SK-N-MC (cell line): ENCODE data around the gene PDE4B.

ENCODE experiments used
- DNase-seq: peaks from one replicate; pipeline ENCODE4 v3.0.0-alpha.2; 2011; ENCODE audit warnings: low read depth, low spot score
- H3K27ac ChIP-seq: fragments of 200-600 bp; sonication (generic); 2 replicates; pipeline ENCODE4 v1.5.1; 2016; ENCODE audit warnings: mixed run types
- H3K36me3 ChIP-seq: fragments of 200-600 bp; sonication (generic); 2 replicates; pipeline ENCODE4 v1.6.1; 2017; ENCODE audit warnings: antibody characterized with exemption, low read length, mixed read lengths; ENCODE audit not compliant: insufficient read depth
- H3K4me3 ChIP-seq: fragments of 200-600 bp; sonication (generic); 2 replicates; pipeline ENCODE4 v1.5.1; 2016
- H3K9ac ChIP-seq: fragments of 200-600 bp; sonication (generic); 2 replicates; pipeline ENCODE4 v1.8.0; 2017; ENCODE audit warnings: mixed run types, mixed read lengths; ENCODE audit not compliant: insufficient read length
- H3K9me3 ChIP-seq: fragments of 200-600 bp; sonication (generic); 2 replicates; pipeline ENCODE4 v1.6.1; 2017; ENCODE audit warnings: low read depth, mild to moderate bottlenecking, antibody characterized with exemption, low read length, moderate library complexity, mixed read lengths
- EZH2 ChIP-seq: fragments of 200-600 bp; sonication (generic); IDR thresholded peaks from one replicate; pipeline ENCODE4 v1.6.1; 2017; ENCODE audit warnings: antibody characterized with exemption
- FOXP2 ChIP-seq: optimal IDR thresholded peaks from 2 replicates; pipeline ENCODE3; 2011; ENCODE audit warnings: mild to moderate bottlenecking, moderate library complexity; ENCODE audit not compliant: insufficient read depth; ENCODE audit errors: extremely low read length, control extremely low read depth
- POLR2AphosphoS5 ChIP-seq: IDR thresholded peaks from 2 replicates; pipeline ENCODE4 v1.6.1; 2012; ENCODE audit warnings: mild to moderate bottlenecking, low read depth, low read length, borderline replicate concordance

PDE4B gene

DNA sequence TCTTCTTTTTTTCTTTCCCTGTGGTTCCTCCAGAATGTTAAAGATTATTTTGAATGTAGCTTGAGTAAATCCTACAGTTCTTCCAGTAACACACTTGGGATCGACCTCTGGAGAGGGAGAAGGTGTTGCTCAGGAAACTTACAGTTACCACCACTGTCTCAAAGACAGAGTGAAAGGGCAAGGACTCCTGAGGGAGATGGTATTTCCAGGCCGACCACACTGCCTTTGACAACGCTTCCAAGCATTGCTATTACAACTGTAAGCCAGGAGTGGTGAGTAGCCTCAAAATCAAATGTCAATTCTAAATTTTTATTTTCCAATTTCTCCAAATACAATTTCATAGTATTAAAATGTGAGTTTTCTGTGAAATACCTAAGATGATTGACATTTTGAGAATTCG, 125.9 kb downstream of the PDE4B start:
- TF ChIP-seq FOXP2 (no peak), POLR2AphosphoS5 (no peak), EZH2 (no peak)
- Histone ChIP-seq H3K36me3 (no peaks in the 10 kb centered on the region), H3K4me3 (no peak overlapping the region), H3K9me3 (no peaks in the 10 kb centered on the region), H3K9ac (no peak overlapping the region), H3K27ac (no peak overlapping the region)
- no peak for DNase-seq

GRCh38 chr1:65921446-65921845, 128.8 kb downstream of the PDE4B start:
- Histone ChIP-seq H3K9ac (no peak overlapping the region), H3K4me3 (no peak overlapping the region), H3K27ac (no peak overlapping the region), H3K36me3 (no peaks in the 10 kb centered on the region), H3K9me3 (no peaks in the 10 kb centered on the region)
- no peak for DNase-seq
- no peak for TF ChIP-seq FOXP2
- TF ChIP-seq EZH2, result no peak
- no peak for TF ChIP-seq POLR2AphosphoS5

DNA sequence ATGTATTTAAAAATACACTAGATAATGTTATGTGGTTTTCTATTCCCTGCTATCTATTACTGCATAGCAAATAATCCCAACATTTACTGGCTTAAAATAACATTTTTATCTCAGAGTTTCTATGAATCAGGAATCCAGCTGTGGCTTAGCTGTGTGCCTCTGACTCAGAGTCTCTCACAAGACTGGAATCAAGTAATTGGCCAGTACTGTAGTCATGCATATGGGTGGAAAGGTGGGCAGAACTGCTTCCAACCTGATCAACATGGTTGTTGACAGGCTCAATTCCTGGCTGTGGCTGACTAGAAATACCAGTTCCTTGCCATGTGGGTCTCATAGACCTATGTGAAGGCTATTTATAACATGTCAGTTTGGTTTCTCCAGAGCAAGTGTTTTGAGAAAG, 131.8 kb downstream of the PDE4B start:
- H3K4me3 ChIP-seq, result no peak overlapping the region
- no peak overlapping the region for H3K9ac ChIP-seq
- no peaks in the 10 kb centered on the region for H3K9me3 ChIP-seq
- no peak for DNase-seq
- H3K27ac ChIP-seq, result no peak overlapping the region
- no peaks in the 10 kb centered on the region for H3K36me3 ChIP-seq
- no peak for TF ChIP-seq FOXP2
- no peak for TF ChIP-seq EZH2
- no peak for TF ChIP-seq POLR2AphosphoS5

DNA sequence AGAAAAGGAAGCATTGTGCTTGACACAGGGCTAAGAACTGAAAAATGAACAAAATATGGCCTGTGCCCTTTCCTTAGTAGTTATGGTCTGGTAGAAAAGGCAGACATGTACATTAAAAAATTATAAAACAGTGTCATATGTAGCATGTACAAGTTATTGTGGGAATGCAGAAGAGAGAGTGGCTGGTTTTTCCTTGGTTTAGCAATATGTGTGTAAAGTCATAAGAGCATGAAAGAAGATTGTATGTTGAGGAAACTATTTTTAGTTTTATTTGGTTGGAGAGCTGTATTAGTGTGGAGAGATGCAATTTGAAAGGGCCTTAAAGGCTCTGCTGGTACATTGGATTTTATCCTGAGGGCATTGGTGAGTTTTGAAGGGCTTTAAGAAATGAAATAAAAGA, 145.8 kb downstream of the PDE4B start:
- H3K36me3 ChIP-seq, result no peaks in the 10 kb centered on the region
- H3K27ac ChIP-seq, result no peak overlapping the region
- no peaks in the 10 kb centered on the region for H3K9me3 ChIP-seq
- H3K4me3 ChIP-seq, result no peak overlapping the region
- DNase-seq, result no peak
- TF ChIP-seq FOXP2 (no peak), EZH2 (no peak), POLR2AphosphoS5 (no peak)
- no peak overlapping the region for H3K9ac ChIP-seq

DNA sequence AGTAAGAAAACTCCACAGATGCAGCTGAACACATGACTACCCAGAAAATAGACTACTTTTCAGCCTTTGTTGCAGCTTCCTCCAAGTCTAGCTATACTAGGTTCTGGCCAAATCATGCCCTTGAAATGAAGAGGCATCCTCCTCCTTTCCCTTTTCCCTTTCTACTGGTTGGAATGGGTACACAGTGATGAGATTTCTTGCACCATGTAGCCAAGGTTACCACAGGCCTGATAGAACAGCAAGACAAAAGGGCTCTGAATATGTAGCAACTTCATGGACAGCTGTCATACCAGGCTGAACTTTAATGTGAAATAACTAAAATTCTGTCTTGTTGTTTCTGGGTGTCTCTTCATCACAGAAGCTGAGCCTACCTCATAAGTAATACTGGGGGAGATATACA, 146.5 kb downstream of the PDE4B start:
- no peak overlapping the region for H3K27ac ChIP-seq

DNA sequence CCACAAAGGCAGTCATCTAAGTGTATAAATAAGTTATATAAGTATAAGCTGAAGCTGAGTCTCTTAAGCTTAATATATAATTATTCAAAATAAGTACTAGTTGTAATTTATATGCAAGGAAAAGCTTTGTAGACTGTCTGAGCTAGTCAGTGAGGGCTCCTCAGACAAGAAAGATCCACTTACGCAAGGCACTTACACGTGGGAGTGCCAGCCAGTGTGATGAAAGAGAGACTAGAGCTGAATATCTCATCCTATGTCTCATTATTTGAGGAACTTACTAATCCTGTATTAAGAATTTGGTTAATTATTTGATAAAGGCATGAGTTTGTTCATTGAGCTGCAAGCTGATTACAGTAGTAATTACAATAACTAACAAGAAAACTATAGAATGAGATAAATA, 146.9 kb downstream of the PDE4B start:
- no peaks in the 10 kb centered on the region for H3K9me3 ChIP-seq
- TF ChIP-seq EZH2, result no peak
- no peak for TF ChIP-seq POLR2AphosphoS5
- no peak for TF ChIP-seq FOXP2
- H3K27ac ChIP-seq, result no peak overlapping the region
- DNase-seq, result no peak
- H3K36me3 ChIP-seq, result no peaks in the 10 kb centered on the region
- no peak overlapping the region for H3K4me3 ChIP-seq
- no peak overlapping the region for H3K9ac ChIP-seq

More for the DNA sequence above, 146.5 kb downstream of the PDE4B start:
- Histone ChIP-seq H3K9me3 (no peaks in the 10 kb centered on the region), H3K4me3 (no peak overlapping the region), H3K36me3 (no peaks in the 10 kb centered on the region), H3K9ac (no peak overlapping the region)
- TF ChIP-seq FOXP2 (no peak), POLR2AphosphoS5 (no peak), EZH2 (no peak)
- DNase-seq, result no peak

- Histone ChIP-seq H3K27ac (no peak overlapping the region), H3K9me3 (no peaks in the 10 kb centered on the region), H3K4me3 (no peak overlapping the region), H3K9ac (no peak overlapping the region), H3K36me3 (no peaks in the 10 kb centered on the region)
- TF ChIP-seq EZH2 (no peak), FOXP2 (no peak), POLR2AphosphoS5 (no peak)
- DNase-seq, result no peak
These were observed 147.4 kb downstream of the PDE4B start for GRCh38 chr1:65940126-65940525.

- no peak for TF ChIP-seq POLR2AphosphoS5
- no peak for TF ChIP-seq FOXP2
- no peak for TF ChIP-seq EZH2
- no peak for DNase-seq
- Histone ChIP-seq H3K4me3 (no peak overlapping the region), H3K27ac (no peak overlapping the region), H3K9ac (no peak overlapping the region), H3K36me3 (no peaks in the 10 kb centered on the region), H3K9me3 (no peaks in the 10 kb centered on the region)
These were observed 149.8 kb downstream of the PDE4B start for GRCh38 chr1:65942476-65942875.

DNA sequence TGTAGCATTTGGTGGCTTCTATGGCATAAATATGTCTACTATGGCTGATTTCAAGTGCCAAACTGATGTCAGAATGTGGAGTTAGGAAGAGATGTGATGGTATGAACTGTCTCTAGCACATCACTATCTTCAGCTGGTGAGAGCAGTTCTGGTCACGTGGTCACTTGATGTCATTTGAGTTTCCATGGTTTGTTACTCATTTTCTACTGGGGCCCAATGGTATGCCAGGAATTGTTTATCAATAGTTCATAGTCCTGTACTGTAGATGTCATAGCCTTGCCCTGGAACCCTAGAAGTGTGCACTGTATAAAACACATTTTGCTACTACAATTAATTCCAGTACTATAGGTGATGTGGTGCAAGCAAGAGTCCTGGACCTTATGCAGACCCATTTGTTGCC, 153.7 kb downstream of the PDE4B start:
- Histone ChIP-seq H3K27ac (no peak overlapping the region), H3K36me3 (no peaks in the 10 kb centered on the region), H3K9ac (no peak overlapping the region), H3K4me3 (no peak overlapping the region), H3K9me3 (no peaks in the 10 kb centered on the region)
- no peak for TF ChIP-seq POLR2AphosphoS5
- TF ChIP-seq EZH2, result no peak
- TF ChIP-seq FOXP2, result no peak
- no peak for DNase-seq

- no peak for DNase-seq
- Histone ChIP-seq H3K27ac (no peak overlapping the region), H3K4me3 (no peak overlapping the region), H3K9me3 (no peaks in the 10 kb centered on the region), H3K9ac (no peak overlapping the region), H3K36me3 (no peaks in the 10 kb centered on the region)
- no peak for TF ChIP-seq EZH2
- TF ChIP-seq FOXP2, result no peak
- no peak for TF ChIP-seq POLR2AphosphoS5
These were observed 154.3 kb downstream of the PDE4B start for GRCh38 chr1:65946960-65947359.
